ENCODE results near the gene SRSF10. TPM values are rescaled to one million over a fixed set of nuclear protein-coding genes. Genes with fewer than 3 reads are reported as not detected.

SRSF10 gene
- total and polyA plus RNA-seq, 9 of the 15 experiments (the other 6 are each of a cell fraction or from before 2014, with no cell fraction given) = 154 to 264 (median 205) TPM

DNA sequence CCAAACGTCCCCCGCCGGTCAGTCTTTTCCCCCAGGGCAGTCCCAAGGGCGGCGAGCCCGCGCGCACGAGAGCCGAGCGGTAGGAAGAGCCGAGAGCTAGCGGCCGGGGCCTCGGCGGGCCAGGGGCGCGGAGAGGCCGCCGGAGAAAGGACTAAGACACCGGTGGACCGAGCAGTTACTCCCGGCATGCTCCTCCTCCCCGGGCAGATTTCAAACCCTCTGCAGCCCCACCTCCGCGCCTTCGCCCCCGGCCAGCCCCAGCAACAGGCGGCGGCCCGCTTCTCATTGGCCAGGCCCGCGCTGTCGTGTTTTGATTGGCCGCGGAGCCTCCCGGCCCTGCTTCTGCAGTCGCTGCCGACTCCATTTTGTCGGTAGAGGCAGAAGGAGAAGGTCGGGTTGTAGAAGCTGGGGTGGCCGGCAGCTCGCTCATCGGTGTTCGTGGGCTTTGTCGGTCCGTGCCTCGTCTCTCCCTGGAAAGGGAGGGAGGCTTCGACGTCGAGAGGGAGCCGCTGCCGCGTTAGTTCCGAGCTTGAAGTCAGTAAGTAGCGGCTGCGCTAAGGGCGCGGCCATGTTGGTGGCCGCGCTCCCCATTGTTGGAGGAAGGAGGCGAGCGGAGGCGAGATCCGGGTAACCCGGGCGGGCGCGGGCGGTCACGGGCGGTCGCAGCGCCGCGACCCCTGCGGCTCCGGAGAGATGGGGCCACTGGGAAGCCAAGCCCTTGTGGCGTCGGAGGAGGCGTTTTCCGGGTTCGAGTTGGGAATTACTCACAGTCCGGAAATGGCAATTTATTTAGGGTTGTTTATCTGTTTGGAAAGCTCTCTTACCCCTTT is 20.5 kb downstream of the SRSF10 start, which contains the start of gene PNRC2 (continued):
- TF ChIP-seq, protein P1, sequence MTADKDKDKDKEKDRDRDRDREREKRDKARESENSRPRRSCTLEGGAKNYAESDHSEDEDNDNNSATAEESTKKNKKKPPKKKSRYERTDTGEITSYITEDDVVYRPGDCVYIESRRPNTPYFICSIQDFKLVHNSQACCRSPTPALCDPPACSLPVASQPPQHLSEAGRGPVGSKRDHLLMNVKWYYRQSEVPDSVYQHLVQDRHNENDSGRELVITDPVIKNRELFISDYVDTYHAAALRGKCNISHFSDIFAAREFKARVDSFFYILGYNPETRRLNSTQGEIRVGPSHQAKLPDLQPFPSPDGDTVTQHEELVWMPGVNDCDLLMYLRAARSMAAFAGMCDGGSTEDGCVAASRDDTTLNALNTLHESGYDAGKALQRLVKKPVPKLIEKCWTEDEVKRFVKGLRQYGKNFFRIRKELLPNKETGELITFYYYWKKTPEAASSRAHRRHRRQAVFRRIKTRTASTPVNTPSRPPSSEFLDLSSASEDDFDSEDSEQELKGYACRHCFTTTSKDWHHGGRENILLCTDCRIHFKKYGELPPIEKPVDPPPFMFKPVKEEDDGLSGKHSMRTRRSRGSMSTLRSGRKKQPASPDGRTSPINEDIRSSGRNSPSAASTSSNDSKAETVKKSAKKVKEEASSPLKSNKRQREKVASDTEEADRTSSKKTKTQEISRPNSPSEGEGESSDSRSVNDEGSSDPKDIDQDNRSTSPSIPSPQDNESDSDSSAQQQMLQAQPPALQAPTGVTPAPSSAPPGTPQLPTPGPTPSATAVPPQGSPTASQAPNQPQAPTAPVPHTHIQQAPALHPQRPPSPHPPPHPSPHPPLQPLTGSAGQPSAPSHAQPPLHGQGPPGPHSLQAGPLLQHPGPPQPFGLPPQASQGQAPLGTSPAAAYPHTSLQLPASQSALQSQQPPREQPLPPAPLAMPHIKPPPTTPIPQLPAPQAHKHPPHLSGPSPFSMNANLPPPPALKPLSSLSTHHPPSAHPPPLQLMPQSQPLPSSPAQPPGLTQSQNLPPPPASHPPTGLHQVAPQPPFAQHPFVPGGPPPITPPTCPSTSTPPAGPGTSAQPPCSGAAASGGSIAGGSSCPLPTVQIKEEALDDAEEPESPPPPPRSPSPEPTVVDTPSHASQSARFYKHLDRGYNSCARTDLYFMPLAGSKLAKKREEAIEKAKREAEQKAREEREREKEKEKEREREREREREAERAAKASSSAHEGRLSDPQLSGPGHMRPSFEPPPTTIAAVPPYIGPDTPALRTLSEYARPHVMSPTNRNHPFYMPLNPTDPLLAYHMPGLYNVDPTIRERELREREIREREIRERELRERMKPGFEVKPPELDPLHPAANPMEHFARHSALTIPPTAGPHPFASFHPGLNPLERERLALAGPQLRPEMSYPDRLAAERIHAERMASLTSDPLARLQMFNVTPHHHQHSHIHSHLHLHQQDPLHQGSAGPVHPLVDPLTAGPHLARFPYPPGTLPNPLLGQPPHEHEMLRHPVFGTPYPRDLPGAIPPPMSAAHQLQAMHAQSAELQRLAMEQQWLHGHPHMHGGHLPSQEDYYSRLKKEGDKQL (CRISPR knock-in tag; IDR thresholded peaks at IDR 0.05; ENCODE audit: borderline replicate concordance) = no peak
- TF ChIP-seq SIN3B (IDR thresholded peaks at IDR 0.05; ENCODE audit: low read depth) (peak; percentile 87), ZNF274 (IDR thresholded peaks at IDR 0.05; ENCODE audit: borderline replicate concordance, low read depth, low read length) (no peak), MED1 (CRISPR knock-in tag; IDR thresholded peaks at IDR 0.05; ENCODE audit: borderline replicate concordance) (no peak), SAP30 (IDR thresholded peaks at IDR 0.05; ENCODE audit: borderline replicate concordance, insufficient read depth, low read depth, low read length, poor library complexity, severe bottlenecking) (peak; percentile 73), ZNF324 (CRISPR knock-in tag; IDR thresholded peaks at IDR 0.05) (peak; percentile 15; the same call in 1 of the 2 replicates), ZNF143 (CRISPR knock-in tag; IDR thresholded peaks at IDR 0.05) (peak; percentile 72), HDAC3 (IDR thresholded peaks at IDR 0.05; ENCODE audit: borderline replicate concordance, partially characterized antibody) (no peak), NR2C1 (IDR thresholded peaks at IDR 0.05) (peak; percentile 81), NR2C1 (tag; IDR thresholded peaks at IDR 0.05) (no peak), KDM5B (IDR thresholded peaks at IDR 0.05; ENCODE audit: insufficient replicate concordance, low read depth, low read length) (peak; percentile 83), RFX7 (CRISPR knock-in tag; IDR thresholded peaks at IDR 0.05) (no peak), DDX20 (tag; IDR thresholded peaks at IDR 0.05; ENCODE audit: low read depth) (no peak)
- TF ChIP-seq, protein P2, sequence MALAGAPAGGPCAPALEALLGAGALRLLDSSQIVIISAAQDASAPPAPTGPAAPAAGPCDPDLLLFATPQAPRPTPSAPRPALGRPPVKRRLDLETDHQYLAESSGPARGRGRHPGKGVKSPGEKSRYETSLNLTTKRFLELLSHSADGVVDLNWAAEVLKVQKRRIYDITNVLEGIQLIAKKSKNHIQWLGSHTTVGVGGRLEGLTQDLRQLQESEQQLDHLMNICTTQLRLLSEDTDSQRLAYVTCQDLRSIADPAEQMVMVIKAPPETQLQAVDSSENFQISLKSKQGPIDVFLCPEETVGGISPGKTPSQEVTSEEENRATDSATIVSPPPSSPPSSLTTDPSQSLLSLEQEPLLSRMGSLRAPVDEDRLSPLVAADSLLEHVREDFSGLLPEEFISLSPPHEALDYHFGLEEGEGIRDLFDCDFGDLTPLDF (CRISPR knock-in tag; IDR thresholded peaks at IDR 0.05) = peak; percentile 93
- TF ChIP-seq, protein P3, sequence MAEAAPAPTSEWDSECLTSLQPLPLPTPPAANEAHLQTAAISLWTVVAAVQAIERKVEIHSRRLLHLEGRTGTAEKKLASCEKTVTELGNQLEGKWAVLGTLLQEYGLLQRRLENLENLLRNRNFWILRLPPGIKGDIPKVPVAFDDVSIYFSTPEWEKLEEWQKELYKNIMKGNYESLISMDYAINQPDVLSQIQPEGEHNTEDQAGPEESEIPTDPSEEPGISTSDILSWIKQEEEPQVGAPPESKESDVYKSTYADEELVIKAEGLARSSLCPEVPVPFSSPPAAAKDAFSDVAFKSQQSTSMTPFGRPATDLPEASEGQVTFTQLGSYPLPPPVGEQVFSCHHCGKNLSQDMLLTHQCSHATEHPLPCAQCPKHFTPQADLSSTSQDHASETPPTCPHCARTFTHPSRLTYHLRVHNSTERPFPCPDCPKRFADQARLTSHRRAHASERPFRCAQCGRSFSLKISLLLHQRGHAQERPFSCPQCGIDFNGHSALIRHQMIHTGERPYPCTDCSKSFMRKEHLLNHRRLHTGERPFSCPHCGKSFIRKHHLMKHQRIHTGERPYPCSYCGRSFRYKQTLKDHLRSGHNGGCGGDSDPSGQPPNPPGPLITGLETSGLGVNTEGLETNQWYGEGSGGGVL (CRISPR knock-in tag; IDR thresholded peaks at IDR 0.05) = no peak
- TF ChIP-seq, protein P4, sequence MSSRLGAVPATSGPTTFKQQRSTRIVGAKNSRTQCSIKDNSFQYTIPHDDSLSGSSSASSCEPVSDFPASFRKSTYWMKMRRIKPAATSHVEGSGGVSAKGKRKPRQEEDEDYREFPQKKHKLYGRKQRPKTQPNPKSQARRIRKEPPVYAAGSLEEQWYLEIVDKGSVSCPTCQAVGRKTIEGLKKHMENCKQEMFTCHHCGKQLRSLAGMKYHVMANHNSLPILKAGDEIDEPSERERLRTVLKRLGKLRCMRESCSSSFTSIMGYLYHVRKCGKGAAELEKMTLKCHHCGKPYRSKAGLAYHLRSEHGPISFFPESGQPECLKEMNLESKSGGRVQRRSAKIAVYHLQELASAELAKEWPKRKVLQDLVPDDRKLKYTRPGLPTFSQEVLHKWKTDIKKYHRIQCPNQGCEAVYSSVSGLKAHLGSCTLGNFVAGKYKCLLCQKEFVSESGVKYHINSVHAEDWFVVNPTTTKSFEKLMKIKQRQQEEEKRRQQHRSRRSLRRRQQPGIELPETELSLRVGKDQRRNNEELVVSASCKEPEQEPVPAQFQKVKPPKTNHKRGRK (tag; IDR thresholded peaks at IDR 0.05) = no peak

Data from K562 (cell line).